ENCODE measurements around the gene CDK6. TPM values are rescaled to one million over a fixed set of nuclear protein-coding genes. Genes with fewer than 3 reads are reported as not detected.

CDK6 gene
- total RNA-seq, 2 donors from 2014 or later: 32.6 to 35.0 TPM

GRCh38 chr7:92823042-92823441 lies 13.3 kb downstream of the CDK6 start:
- no peaks in the 10 kb centered on the region for H3K9me3 ChIP-seq
- TF ChIP-seq POLR2A (IDR thresholded peaks at IDR 0.05) (no peak), CTCF (IDR thresholded peaks at IDR 0.05) (no peak)
- H3K36me3 ChIP-seq (replicated peaks in 1 of 2; ENCODE audit: insufficient read depth in 1 of 2, low read depth in 2 of 2): no peaks in the 10 kb centered on the region
- 96 to 97% methylated on average over 1 of the region's 1 CpG for WGBS, 2 donors
- intact Hi-C loops (cut with DNase I): no loop called here
- H3K27me3 ChIP-seq: no peaks in the 10 kb centered on the region
- no peak for ATAC-seq
- no peak for DNase-seq
- H3K4me3 ChIP-seq: no peak overlapping the region
- peaks cover 15% of the 10 kb centered on the region for H3K4me1 ChIP-seq
- H3K27ac ChIP-seq: no peak overlapping the region

- no peaks in the 10 kb centered on the region for H3K36me3 ChIP-seq (replicated peaks in 1 of 2; ENCODE audit: insufficient read depth in 1 of 2, low read depth in 2 of 2)
- intact Hi-C loops (cut with DNase I): no loop called here
- H3K4me3 ChIP-seq: no peak overlapping the region
- no peak for DNase-seq
- 87 to 91% methylated on average over 3 of the region's 3 CpGs for WGBS, 2 donors
- no peak for TF ChIP-seq POLR2A (IDR thresholded peaks at IDR 0.05)
- TF ChIP-seq CTCF (IDR thresholded peaks at IDR 0.05): no peak
- no peaks in the 10 kb centered on the region for H3K27me3 ChIP-seq
- H3K4me1 ChIP-seq: peaks cover 7% of the 10 kb centered on the region
- H3K9me3 ChIP-seq: no peaks in the 10 kb centered on the region
- H3K27ac ChIP-seq: no peak overlapping the region
- no peak for ATAC-seq
Measured at GRCh38 chr7:92820191-92820590, 16.2 kb downstream of the CDK6 start.

- intact Hi-C loops (cut with DNase I): no loop called here
- Histone ChIP-seq H3K36me3 (replicated peaks in 1 of 2; ENCODE audit: insufficient read depth in 1 of 2, low read depth in 2 of 2) (no peaks in the 10 kb centered on the region), H3K27me3 (no peaks in the 10 kb centered on the region), H3K4me1 (no peaks in the 10 kb centered on the region), H3K9me3 (no peaks in the 10 kb centered on the region), H3K27ac (no peak overlapping the region), H3K4me3 (no peak overlapping the region)
- ATAC-seq (no peak), DNase-seq (no peak)
- no peak for TF ChIP-seq POLR2A (IDR thresholded peaks at IDR 0.05)
- TF ChIP-seq CTCF (IDR thresholded peaks at IDR 0.05): no peak
Measured at GRCh38 chr7:92817398-92817797, 19.0 kb downstream of the CDK6 start.

- DNase-seq: no peak
- Histone ChIP-seq H3K9me3 (no peaks in the 10 kb centered on the region), H3K36me3 (replicated peaks in 1 of 2; ENCODE audit: insufficient read depth in 1 of 2, low read depth in 2 of 2) (no peaks in the 10 kb centered on the region), H3K4me1 (peaks cover under 1% of the 10 kb centered on the region), H3K27ac (no peak overlapping the region), H3K27me3 (no peaks in the 10 kb centered on the region), H3K4me3 (no peak overlapping the region)
- no peak for ATAC-seq
- intact Hi-C loops (cut with DNase I): no loop called here
- TF ChIP-seq CTCF (IDR thresholded peaks at IDR 0.05): no peak
Measured at GRCh38 chr7:92815412-92815811, 21.0 kb downstream of the CDK6 start.

- H3K27ac ChIP-seq: no peak overlapping the region
- H3K4me3 ChIP-seq: no peak overlapping the region
- H3K9me3 ChIP-seq: no peaks in the 10 kb centered on the region
- peaks cover 14% of the 10 kb centered on the region for H3K4me1 ChIP-seq
- no peaks in the 10 kb centered on the region for H3K36me3 ChIP-seq (replicated peaks in 1 of 2; ENCODE audit: insufficient read depth in 1 of 2, low read depth in 2 of 2)
- no peak for ATAC-seq
- no peak for TF ChIP-seq CTCF (IDR thresholded peaks at IDR 0.05)
- no peak for TF ChIP-seq POLR2A (IDR thresholded peaks at IDR 0.05)
- intact Hi-C loops (cut with DNase I): no loop called here
- 39 to 45% methylated on average over 4 of the region's 4 CpGs for WGBS, 2 donors
- DNase-seq: no peak
- no peaks in the 10 kb centered on the region for H3K27me3 ChIP-seq
Measured at GRCh38 chr7:92813390-92814024, 22.9 kb downstream of the CDK6 start.
